HG02763 (cell line): ENCODE data around the gene CTBP2.

ENCODE experiments used
- ATAC-seq: cut with Tn5 transposase; IDR thresholded peaks from one replicate; pipeline ENCODE4 v1.9.1; 2021; ENCODE audit warnings: mild to moderate bottlenecking, moderate library complexity; ENCODE audit not compliant: unreplicated experiment

The CTBP2 gene

GRCh38 chr10:125026036-125026931, 134.1 kb downstream of the CTBP2 start:
- no peak for ATAC-seq

GRCh38 chr10:125025341-125025740, 135.0 kb downstream of the CTBP2 start:
- ATAC-seq: no peak

- ATAC-seq: no peak
These were observed 135.7 kb downstream of the CTBP2 start for GRCh38 chr10:125024497-125025234.

GRCh38 chr10:125023862-125024496, 136.4 kb downstream of the CTBP2 start:
- no peak for ATAC-seq

GRCh38 chr10:125023255-125023654, 137.1 kb downstream of the CTBP2 start:
- no peak for ATAC-seq

GRCh38 chr10:125022671-125023070, 137.7 kb downstream of the CTBP2 start:
- ATAC-seq: no peak

GRCh38 chr10:125021686-125022344, 138.5 kb downstream of the CTBP2 start:
- ATAC-seq: no peak

GRCh38 chr10:125020871-125021270, 139.5 kb downstream of the CTBP2 start:
- ATAC-seq: no peak

GRCh38 chr10:125020386-125020785, 140.0 kb downstream of the CTBP2 start:
- no peak for ATAC-seq

- ATAC-seq: no peak
These were observed 141.7 kb downstream of the CTBP2 start for GRCh38 chr10:125018576-125019143.

GRCh38 chr10:125017547-125018298, 142.6 kb downstream of the CTBP2 start:
- no peak for ATAC-seq

GRCh38 chr10:125016611-125017202, 143.7 kb downstream of the CTBP2 start:
- no peak for ATAC-seq

GRCh38 chr10:125016123-125016522, 144.2 kb downstream of the CTBP2 start:
- ATAC-seq: no peak

GRCh38 chr10:125015356-125015944, 144.9 kb downstream of the CTBP2 start:
- no peak for ATAC-seq

- ATAC-seq: no peak
These were observed 145.5 kb downstream of the CTBP2 start for GRCh38 chr10:125014836-125015355.

- ATAC-seq: no peak
These were observed 146.1 kb downstream of the CTBP2 start for GRCh38 chr10:125014086-125014830.

GRCh38 chr10:125013529-125013872, 146.9 kb downstream of the CTBP2 start:
- ATAC-seq: no peak

GRCh38 chr10:125012851-125013528, 147.4 kb downstream of the CTBP2 start:
- ATAC-seq: no peak
